Measurements from ENCODE around the gene MRPS10.

The MRPS10 gene

GRCh38 chr6:42239736-42240375 lies 22.2 kb upstream of the MRPS10 start:
- Histone ChIP-seq H3K4me1 (ENCODE audit: control insufficient read depth, low read length) (no peaks in the 10 kb centered on the region), H3K36me3 (ENCODE audit: control insufficient read depth, low read length) (peaks cover 44% of the 10 kb centered on the region), H3K4me2 (ENCODE audit: low read length) (no peak overlapping the region)

GRCh38 chr6:42239333-42239732 lies 21.7 kb upstream of the MRPS10 start:
- Histone ChIP-seq H3K36me3 (ENCODE audit: control insufficient read depth, low read length) (peaks cover 44% of the 10 kb centered on the region), H3F3A (ENCODE audit: control insufficient read depth, insufficient read depth) (no peaks in the 10 kb centered on the region), H3K4me3 (ENCODE audit: low read length) (no peak overlapping the region), H3K4me2 (ENCODE audit: low read length) (no peak overlapping the region), H3K9me2 (replicated peaks; ENCODE audit: control insufficient read depth, low read length) (no peaks in the 10 kb centered on the region), H4K20me1 (ENCODE audit: control insufficient read depth, insufficient read depth, low read depth, low read length) (no peaks in the 10 kb centered on the region), H3K27me3 (ENCODE audit: control insufficient read depth, low read length) (no peaks in the 10 kb centered on the region), H3K9me3 (ENCODE audit: control insufficient read depth, insufficient read depth, low read length) (no peaks in the 10 kb centered on the region), H3K79me2 (ENCODE audit: control insufficient read depth, low read length) (no peaks in the 10 kb centered on the region), H3K4me1 (ENCODE audit: control insufficient read depth, low read length) (no peaks in the 10 kb centered on the region), H3K27ac (ENCODE audit: low read depth, low read length) (no peak overlapping the region)
- TF ChIP-seq EZH2phosphoT487 (IDR thresholded peaks at IDR 0.05; ENCODE audit: borderline replicate concordance, low read length) = no peak
- TF ChIP-seq, protein P1, sequence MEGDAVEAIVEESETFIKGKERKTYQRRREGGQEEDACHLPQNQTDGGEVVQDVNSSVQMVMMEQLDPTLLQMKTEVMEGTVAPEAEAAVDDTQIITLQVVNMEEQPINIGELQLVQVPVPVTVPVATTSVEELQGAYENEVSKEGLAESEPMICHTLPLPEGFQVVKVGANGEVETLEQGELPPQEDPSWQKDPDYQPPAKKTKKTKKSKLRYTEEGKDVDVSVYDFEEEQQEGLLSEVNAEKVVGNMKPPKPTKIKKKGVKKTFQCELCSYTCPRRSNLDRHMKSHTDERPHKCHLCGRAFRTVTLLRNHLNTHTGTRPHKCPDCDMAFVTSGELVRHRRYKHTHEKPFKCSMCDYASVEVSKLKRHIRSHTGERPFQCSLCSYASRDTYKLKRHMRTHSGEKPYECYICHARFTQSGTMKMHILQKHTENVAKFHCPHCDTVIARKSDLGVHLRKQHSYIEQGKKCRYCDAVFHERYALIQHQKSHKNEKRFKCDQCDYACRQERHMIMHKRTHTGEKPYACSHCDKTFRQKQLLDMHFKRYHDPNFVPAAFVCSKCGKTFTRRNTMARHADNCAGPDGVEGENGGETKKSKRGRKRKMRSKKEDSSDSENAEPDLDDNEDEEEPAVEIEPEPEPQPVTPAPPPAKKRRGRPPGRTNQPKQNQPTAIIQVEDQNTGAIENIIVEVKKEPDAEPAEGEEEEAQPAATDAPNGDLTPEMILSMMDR (IDR thresholded peaks at IDR 0.05; ENCODE audit: low read depth, low read length, poor library complexity, severe bottlenecking) = no peak

More at GRCh38 chr6:42239736-42240375, 22.2 kb upstream of the MRPS10 start:
- Histone ChIP-seq H3K9me2 (replicated peaks; ENCODE audit: control insufficient read depth, low read length) (no peaks in the 10 kb centered on the region), H3K9me3 (ENCODE audit: control insufficient read depth, insufficient read depth, low read length) (no peaks in the 10 kb centered on the region), H4K20me1 (ENCODE audit: control insufficient read depth, insufficient read depth, low read depth, low read length) (no peaks in the 10 kb centered on the region), H3K27me3 (ENCODE audit: control insufficient read depth, low read length) (no peaks in the 10 kb centered on the region), H3K27ac (ENCODE audit: low read depth, low read length) (no peak overlapping the region), H3K4me3 (ENCODE audit: low read length) (no peak overlapping the region), H3F3A (ENCODE audit: control insufficient read depth, insufficient read depth) (no peaks in the 10 kb centered on the region), H3K79me2 (ENCODE audit: control insufficient read depth, low read length) (no peaks in the 10 kb centered on the region)
- TF ChIP-seq, protein P1 (IDR thresholded peaks at IDR 0.05; ENCODE audit: low read depth, low read length, poor library complexity, severe bottlenecking) = no peak
- TF ChIP-seq EZH2phosphoT487 (IDR thresholded peaks at IDR 0.05; ENCODE audit: borderline replicate concordance, low read length) = no peak

GRCh38 chr6:42237857-42238256 lies 20.2 kb upstream of the MRPS10 start:
- H3K4me2 ChIP-seq (ENCODE audit: low read length) = no peak overlapping the region
- H3K27me3 ChIP-seq (ENCODE audit: control insufficient read depth, low read length) = no peaks in the 10 kb centered on the region
- H3K36me3 ChIP-seq (ENCODE audit: control insufficient read depth, low read length) = peaks cover 40% of the 10 kb centered on the region
- no peaks in the 10 kb centered on the region for H3K9me3 ChIP-seq (ENCODE audit: control insufficient read depth, insufficient read depth, low read length)
- no peaks in the 10 kb centered on the region for H3K9me2 ChIP-seq (replicated peaks; ENCODE audit: control insufficient read depth, low read length)
- no peaks in the 10 kb centered on the region for H3F3A ChIP-seq (ENCODE audit: control insufficient read depth, insufficient read depth)
- no peaks in the 10 kb centered on the region for H3K79me2 ChIP-seq (ENCODE audit: control insufficient read depth, low read length)
- H3K4me1 ChIP-seq (ENCODE audit: control insufficient read depth, low read length) = no peaks in the 10 kb centered on the region
- TF ChIP-seq EZH2phosphoT487 (IDR thresholded peaks at IDR 0.05; ENCODE audit: borderline replicate concordance, low read length) = no peak
- TF ChIP-seq, protein P1 (IDR thresholded peaks at IDR 0.05; ENCODE audit: low read depth, low read length, poor library complexity, severe bottlenecking) = no peak
- H3K4me3 ChIP-seq (ENCODE audit: low read length) = no peak overlapping the region
- H4K20me1 ChIP-seq (ENCODE audit: control insufficient read depth, insufficient read depth, low read depth, low read length) = no peaks in the 10 kb centered on the region
- no peak overlapping the region for H3K27ac ChIP-seq (ENCODE audit: low read depth, low read length)
